ENCODE results near the gene GPX1.
A peak's percentile ranks its signal among the peaks of the same experiment; 100 is the strongest.
"Not testable (repeated sequence)": the region's sequence is repeated elsewhere in the genome, so short reads cannot be mapped to it uniquely, and the experiment has no call there.

GPX1 gene

GRCh38 chr3:49358217-49358883 lies at the start of gene GPX1:
TSS of gene GPX1 (minus strand) at chr3:49358353. CDS start at chr3:49358278, 75 bp downstream.
- peak; percentile 94 for DNase-seq (ENCODE audit: low read depth)

GRCh38 chr3:49406571-49407565 lies 48.7 kb upstream of the GPX1 start:
- no peak for DNase-seq (ENCODE audit: low read depth)

GRCh38 chr3:49405570-49405969 lies 47.4 kb upstream of the GPX1 start:
- not testable (repeated sequence) for DNase-seq (ENCODE audit: low read depth)

GRCh38 chr3:49403891-49404290 lies 45.7 kb upstream of the GPX1 start:
- no peak for DNase-seq (ENCODE audit: low read depth)

GRCh38 chr3:49401766-49402165 lies 43.6 kb upstream of the GPX1 start:
- DNase-seq (ENCODE audit: low read depth) = no peak

- DNase-seq (ENCODE audit: low read depth) = peak; percentile 58
These were observed 41.3 kb upstream of the GPX1 start for GRCh38 chr3:49399461-49399860.

GRCh38 chr3:49397470-49397869 lies 39.3 kb upstream of the GPX1 start:
- DNase-seq (ENCODE audit: low read depth) = peak; percentile 74

- not testable (repeated sequence) for DNase-seq (ENCODE audit: low read depth)
These were observed 33.2 kb upstream of the GPX1 start for GRCh38 chr3:49391310-49391709.

GRCh38 chr3:49389297-49389696 lies 31.1 kb upstream of the GPX1 start:
- no peak for DNase-seq (ENCODE audit: low read depth)

GRCh38 chr3:49388289-49388820 lies 30.2 kb upstream of the GPX1 start:
- peak; percentile 21 for DNase-seq (ENCODE audit: low read depth)

- no peak for DNase-seq (ENCODE audit: low read depth)
These were observed 29.6 kb upstream of the GPX1 start for GRCh38 chr3:49387721-49388120.

GRCh38 chr3:49386056-49386756 lies 28.1 kb upstream of the GPX1 start:
- peak; percentile 50 for DNase-seq (ENCODE audit: low read depth)

GRCh38 chr3:49385617-49386016 lies 27.5 kb upstream of the GPX1 start:
- DNase-seq (ENCODE audit: low read depth) = no peak

- no peak for DNase-seq (ENCODE audit: low read depth)
These were observed 25.2 kb upstream of the GPX1 start for GRCh38 chr3:49383387-49383786.

GRCh38 chr3:49378249-49378895 lies 20.2 kb upstream of the GPX1 start:
- peak; percentile 83 for DNase-seq (ENCODE audit: low read depth)

GRCh38 chr3:49377483-49377882 lies 19.3 kb upstream of the GPX1 start:
- peak; percentile 65 for DNase-seq (ENCODE audit: low read depth)

- no peak for DNase-seq (ENCODE audit: low read depth)
These were observed 13.8 kb upstream of the GPX1 start for GRCh38 chr3:49371946-49372345.

GRCh38 chr3:49370585-49371290 lies 12.6 kb upstream of the GPX1 start:
- DNase-seq (ENCODE audit: low read depth) = no peak

GRCh38 chr3:49362561-49362960 lies 4.4 kb upstream of the GPX1 start:
- no peak for DNase-seq (ENCODE audit: low read depth)

GRCh38 chr3:49359623-49360022 lies 1.5 kb upstream of the GPX1 start:
- peak; percentile 44 for DNase-seq (ENCODE audit: low read depth)

GRCh38 chr3:49358884-49359225 lies 702 bp upstream of the GPX1 start:
- DNase-seq (ENCODE audit: low read depth) = no peak

All from amniotic epithelial cell (primary cell).